GM12801 (cell line): ENCODE data around the gene DENND6B.

Source experiments
- CTCF ChIP-seq: IDR thresholded peaks from one replicate; pipeline ENCODE4 v1.5.1; 2011; ENCODE audit warnings: control low read depth; ENCODE audit not compliant: insufficient read length; ENCODE audit errors: extremely low read depth

The DENND6B gene

GRCh38 chr22:50281957-50282356, 44.9 kb downstream of the DENND6B start:
- TF ChIP-seq CTCF, result no peak

GRCh38 chr22:50281384-50281760, 45.4 kb downstream of the DENND6B start:
- TF ChIP-seq CTCF, result no peak

- TF ChIP-seq CTCF, result no peak
Observed at GRCh38 chr22:50280708-50281383, 46.0 kb downstream of the DENND6B start.

- no peak for TF ChIP-seq CTCF
Observed at GRCh38 chr22:50280022-50280707, 46.6 kb downstream of the DENND6B start.

GRCh38 chr22:50278956-50279619, 47.7 kb downstream of the DENND6B start:
- TF ChIP-seq CTCF, result no peak

GRCh38 chr22:50278461-50278860, 48.4 kb downstream of the DENND6B start:
- TF ChIP-seq CTCF, result no peak

- TF ChIP-seq CTCF, result no peak
Observed at GRCh38 chr22:50277761-50278160, 49.1 kb downstream of the DENND6B start.
